HFFc6 (cell line): ENCODE results near the gene PPP1R17. TPM values are rescaled to one million over a fixed set of nuclear protein-coding genes. Genes with fewer than 3 reads are reported as not detected.

Source experiments
- DNase-seq: peaks from one replicate; pipeline ENCODE4 v3.0.0-alpha.2; 2018
- H3K27ac Mint-ChIP-seq: 2 replicates; pipeline ENCODE4 v1.8.0; 2020; ENCODE audit warnings: mild to moderate bottlenecking, mixed read lengths
- H3K27me3 Mint-ChIP-seq: 2 replicates; pipeline ENCODE4 v1.8.0; 2021; ENCODE audit warnings: mild to moderate bottlenecking, moderate library complexity, mixed read lengths; ENCODE audit not compliant: insufficient read depth
- H3K36me3 Mint-ChIP-seq: 2 replicates; pipeline ENCODE4 v1.8.0; 2021; ENCODE audit warnings: low read depth, mixed read lengths
- H3K4me1 Mint-ChIP-seq: 2 replicates; pipeline ENCODE4 v1.8.0; 2020; ENCODE audit warnings: low read depth, mixed read lengths
- H3K4me3 Mint-ChIP-seq: 2 replicates; pipeline ENCODE4 v1.8.0; 2020; ENCODE audit warnings: mild to moderate bottlenecking, moderate library complexity, mixed read lengths
- H3K9me3 Mint-ChIP-seq: 2 replicates; pipeline ENCODE4 v1.8.0; 2020; ENCODE audit warnings: mild to moderate bottlenecking, mixed read lengths
- total RNA-seq, 6 experiments: library from RNA; stranded (reverse); fragmentation: NEBNext Ultra II Directional; extraction: Animal tissue kit (Norgen Biotek cat#: 25700); gene quantifications; 2 replicates in 1 of 6; 3 replicates in 5 of 6; pipeline ENCODE4 v1.2.3, GENCODE V29; 2021
- TF ChIP-seq, protein P1 (sequence below): fragments of 200-600 bp; sonication (generic); IDR thresholded peaks from 2 replicates; pipeline ENCODE4 v1.5.0; 2021; ENCODE audit warnings: antibody characterized with exemption, mild to moderate bottlenecking

PPP1R17 gene
- total RNA-seq, 6 experiments from 2014 or later: not detected

DNA sequence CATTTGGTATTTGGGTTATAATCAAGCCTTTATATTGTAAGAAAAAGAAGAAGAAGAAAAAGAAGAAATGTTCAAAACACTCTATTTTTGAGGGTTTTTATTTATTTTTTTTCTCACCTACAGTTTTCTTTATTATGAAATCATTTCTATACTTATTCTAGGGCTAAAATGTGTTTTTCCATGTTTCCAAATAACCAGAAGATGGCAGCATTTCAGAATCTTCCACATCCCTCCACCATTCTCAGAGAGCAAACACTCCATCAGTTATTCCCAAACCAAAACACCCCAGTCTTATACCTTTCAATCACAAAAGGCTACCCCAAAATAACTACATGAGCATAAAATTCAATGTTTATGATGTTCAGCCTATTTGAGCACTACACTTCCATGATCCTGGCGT is 38.7 kb upstream of the PPP1R17 start:
- H3K9me3 Mint-ChIP-seq: peaks cover 23% of the 10 kb centered on the region
- H3K27me3 Mint-ChIP-seq: no peaks in the 10 kb centered on the region; the same call in 1 of the 2 replicates
- TF ChIP-seq, protein P1, sequence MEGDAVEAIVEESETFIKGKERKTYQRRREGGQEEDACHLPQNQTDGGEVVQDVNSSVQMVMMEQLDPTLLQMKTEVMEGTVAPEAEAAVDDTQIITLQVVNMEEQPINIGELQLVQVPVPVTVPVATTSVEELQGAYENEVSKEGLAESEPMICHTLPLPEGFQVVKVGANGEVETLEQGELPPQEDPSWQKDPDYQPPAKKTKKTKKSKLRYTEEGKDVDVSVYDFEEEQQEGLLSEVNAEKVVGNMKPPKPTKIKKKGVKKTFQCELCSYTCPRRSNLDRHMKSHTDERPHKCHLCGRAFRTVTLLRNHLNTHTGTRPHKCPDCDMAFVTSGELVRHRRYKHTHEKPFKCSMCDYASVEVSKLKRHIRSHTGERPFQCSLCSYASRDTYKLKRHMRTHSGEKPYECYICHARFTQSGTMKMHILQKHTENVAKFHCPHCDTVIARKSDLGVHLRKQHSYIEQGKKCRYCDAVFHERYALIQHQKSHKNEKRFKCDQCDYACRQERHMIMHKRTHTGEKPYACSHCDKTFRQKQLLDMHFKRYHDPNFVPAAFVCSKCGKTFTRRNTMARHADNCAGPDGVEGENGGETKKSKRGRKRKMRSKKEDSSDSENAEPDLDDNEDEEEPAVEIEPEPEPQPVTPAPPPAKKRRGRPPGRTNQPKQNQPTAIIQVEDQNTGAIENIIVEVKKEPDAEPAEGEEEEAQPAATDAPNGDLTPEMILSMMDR: no peak; the same call in 1 of the 2 replicates
- no peaks in the 10 kb centered on the region for H3K36me3 Mint-ChIP-seq
- no peak for DNase-seq
- H3K4me1 Mint-ChIP-seq: no peaks in the 10 kb centered on the region
- H3K27ac Mint-ChIP-seq: no peak overlapping the region
- H3K4me3 Mint-ChIP-seq: no peak overlapping the region

DNA sequence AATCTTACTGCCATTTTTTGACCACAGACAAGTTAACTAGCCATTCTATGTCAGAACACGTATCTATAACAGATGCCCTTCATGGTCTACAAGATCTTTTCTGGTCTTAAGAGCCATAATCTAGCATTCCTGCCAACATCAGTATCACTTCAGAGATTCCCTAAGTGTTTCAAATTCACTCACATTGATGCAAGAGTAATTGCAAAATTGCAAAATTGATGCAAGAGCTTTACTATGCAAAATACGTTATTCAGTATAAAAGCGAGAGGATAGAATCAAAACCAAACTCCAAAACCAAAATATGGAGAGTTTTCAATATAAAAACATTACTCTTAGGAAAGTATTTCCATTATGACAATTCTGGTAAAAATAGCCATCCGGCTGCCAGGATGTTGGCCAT is 38.1 kb upstream of the PPP1R17 start:
- no peak overlapping the region for H3K4me3 Mint-ChIP-seq
- H3K4me1 Mint-ChIP-seq: no peaks in the 10 kb centered on the region

DNA sequence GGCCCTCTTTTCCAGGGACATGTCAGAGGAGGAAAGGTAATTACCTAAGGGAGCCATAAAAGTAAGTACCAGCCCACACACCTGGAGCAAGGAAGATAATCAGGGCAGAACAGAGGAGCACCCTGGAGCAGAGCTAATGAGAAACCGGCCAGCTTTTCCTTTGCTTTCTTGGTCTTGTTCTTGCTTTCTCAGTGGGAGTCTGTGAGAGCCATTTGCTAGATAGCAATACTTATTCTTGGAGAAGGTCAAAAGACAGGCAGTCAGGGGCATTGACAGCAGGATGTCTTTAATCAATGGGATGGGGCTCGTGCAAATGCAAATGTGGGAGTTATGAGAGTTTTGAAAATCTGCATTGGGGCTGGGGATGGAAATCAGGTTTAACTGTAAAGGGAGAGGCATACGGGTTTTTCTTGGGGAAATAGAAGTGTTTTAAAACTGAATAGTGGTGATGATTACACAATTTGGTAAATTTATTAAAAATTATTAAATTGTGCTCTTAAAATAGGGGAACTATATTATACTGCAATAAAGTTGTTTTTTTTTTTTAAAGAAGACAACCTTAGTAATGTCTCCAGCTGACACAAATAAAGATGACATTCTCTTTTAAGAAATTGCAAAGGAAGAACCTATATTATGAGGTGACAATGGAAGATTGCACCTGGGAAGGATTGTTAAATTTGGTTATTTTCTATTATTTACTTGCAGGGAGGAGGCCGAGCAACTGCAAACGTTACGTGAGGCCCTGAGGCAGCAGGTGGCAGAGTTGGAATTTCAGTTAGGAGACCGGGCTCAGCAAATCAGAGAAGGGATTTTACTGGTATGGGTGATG is 35.6 kb upstream of the PPP1R17 start:
- H3K4me1 Mint-ChIP-seq: no peaks in the 10 kb centered on the region
- no peak overlapping the region for H3K4me3 Mint-ChIP-seq
- H3K27ac Mint-ChIP-seq: no peak overlapping the region
- H3K36me3 Mint-ChIP-seq: peaks cover 5% of the 10 kb centered on the region; the same call in 1 of the 2 replicates
- DNase-seq: no peak
- TF ChIP-seq, protein P1: no peak
- peaks cover 35% of the 10 kb centered on the region for H3K9me3 Mint-ChIP-seq
- peaks cover 1% of the 10 kb centered on the region for H3K27me3 Mint-ChIP-seq

More for the DNA sequence above, 38.1 kb upstream of the PPP1R17 start:
- DNase-seq: no peak
- H3K36me3 Mint-ChIP-seq: peaks cover 2% of the 10 kb centered on the region; the same call in 1 of the 2 replicates
- TF ChIP-seq, protein P1: no peak
- no peaks in the 10 kb centered on the region; the same call in 1 of the 2 replicates for H3K27me3 Mint-ChIP-seq
- H3K27ac Mint-ChIP-seq: no peak overlapping the region
- H3K9me3 Mint-ChIP-seq: peaks cover 20% of the 10 kb centered on the region

DNA sequence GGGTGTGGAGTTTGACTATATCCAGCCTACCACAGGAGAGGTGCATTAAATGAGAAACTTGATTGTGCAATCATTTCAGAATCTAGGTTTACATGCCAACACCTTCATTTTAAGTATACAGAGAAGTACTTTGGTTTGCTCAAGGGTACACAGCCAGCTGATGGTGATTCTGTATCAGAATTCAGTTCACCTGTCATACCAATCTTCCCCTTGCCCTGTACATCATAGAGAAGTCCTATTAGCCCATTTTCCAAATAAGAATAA is 35.0 kb upstream of the PPP1R17 start:
- Mint-ChIP-seq H3K4me1 (no peaks in the 10 kb centered on the region), H3K27ac (no peak overlapping the region), H3K27me3 (peaks cover 1% of the 10 kb centered on the region), H3K36me3 (peaks cover 5% of the 10 kb centered on the region; the same call in 1 of the 2 replicates), H3K9me3 (peaks cover 35% of the 10 kb centered on the region), H3K4me3 (no peak overlapping the region)
- DNase-seq: no peak
- TF ChIP-seq, protein P1: no peak

DNA sequence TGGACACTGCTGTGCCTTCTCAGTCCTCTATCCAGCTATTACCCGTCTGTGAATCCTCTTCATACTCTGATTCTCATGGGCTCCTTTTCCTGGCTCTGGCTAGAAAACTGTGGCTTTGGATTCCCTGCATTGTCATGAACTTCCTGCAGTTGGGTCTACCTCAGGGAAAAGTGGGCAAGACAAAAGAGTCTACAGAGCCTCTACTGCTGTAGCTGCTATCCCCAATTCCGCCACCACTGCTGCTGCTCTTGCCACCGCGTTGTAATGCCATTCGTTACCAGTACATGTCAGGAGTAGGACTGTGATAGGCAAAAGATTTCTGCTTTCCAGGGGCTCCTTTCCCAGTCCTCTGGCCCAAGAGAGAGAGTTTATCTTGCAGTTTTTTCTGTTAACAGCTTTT is 23.9 kb upstream of the PPP1R17 start:
- Mint-ChIP-seq H3K9me3 (peaks cover 29% of the 10 kb centered on the region), H3K4me3 (no peak overlapping the region)
- DNase-seq: no peak

More for the DNA sequence above, 23.9 kb upstream of the PPP1R17 start:
- Mint-ChIP-seq H3K4me1 (no peaks in the 10 kb centered on the region), H3K27ac (no peak overlapping the region), H3K36me3 (no peaks in the 10 kb centered on the region), H3K27me3 (no peaks in the 10 kb centered on the region; the same call in 1 of the 2 replicates)
- TF ChIP-seq, protein P1: no peak
